Measurements from ENCODE around the gene ANKDD1A. TPM values are rescaled to one million over a fixed set of nuclear protein-coding genes. Genes with fewer than 3 reads are reported as not detected.

The ANKDD1A gene
- total RNA-seq, 2 donors from 2014 or later: 1.1 to 2.0 TPM

DNA sequence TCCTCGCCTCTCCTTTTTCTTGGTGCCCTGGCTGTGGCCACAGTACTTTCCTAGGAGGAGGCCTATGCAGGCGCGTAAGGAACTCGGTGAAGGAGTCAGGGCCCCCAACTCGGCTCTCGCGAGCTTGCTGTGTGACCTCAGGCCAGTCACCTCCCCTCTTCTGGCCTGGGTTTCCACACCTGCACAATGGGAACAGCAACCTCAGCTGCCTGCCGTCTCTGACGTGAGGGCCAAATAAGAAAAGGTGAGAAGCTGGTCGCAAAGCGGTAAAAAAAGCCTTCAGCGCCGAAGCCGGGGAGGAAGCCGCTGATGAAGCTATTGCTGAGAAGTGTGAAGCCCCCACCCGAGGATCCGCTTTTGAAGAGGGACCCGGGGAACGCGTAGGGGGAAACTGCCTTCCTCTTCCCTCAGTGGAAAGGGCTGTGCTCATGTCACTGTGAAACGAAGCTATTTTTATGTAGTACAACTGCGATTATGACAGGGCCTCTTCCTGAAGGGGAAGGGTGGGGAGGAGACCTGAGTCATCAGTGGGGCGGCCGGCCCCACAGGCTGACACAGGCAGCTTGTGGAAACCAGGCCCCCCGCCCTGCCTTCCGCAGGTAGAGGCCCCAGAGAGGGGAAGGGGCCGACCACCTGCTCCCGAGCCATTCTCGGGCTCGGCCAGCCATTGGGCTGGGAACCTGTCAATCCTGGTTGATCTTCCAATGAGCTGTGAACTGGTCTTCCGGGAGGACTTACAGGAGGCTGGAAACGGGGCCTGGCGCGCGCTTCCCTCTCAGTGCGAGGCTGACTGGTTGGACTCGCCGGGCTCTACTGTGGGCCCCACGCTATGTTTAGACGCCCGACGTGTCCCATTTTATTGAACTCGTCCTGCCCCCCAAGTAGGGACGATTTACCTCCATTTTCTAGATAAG is 18.0 kb upstream of the ANKDD1A start:
- intact Hi-C loops (cut with DNase I, micrococcal nuclease): no loop called here
- DNase-seq: peak; percentile 85 to 92
- peak; percentile 69 for ATAC-seq

DNA sequence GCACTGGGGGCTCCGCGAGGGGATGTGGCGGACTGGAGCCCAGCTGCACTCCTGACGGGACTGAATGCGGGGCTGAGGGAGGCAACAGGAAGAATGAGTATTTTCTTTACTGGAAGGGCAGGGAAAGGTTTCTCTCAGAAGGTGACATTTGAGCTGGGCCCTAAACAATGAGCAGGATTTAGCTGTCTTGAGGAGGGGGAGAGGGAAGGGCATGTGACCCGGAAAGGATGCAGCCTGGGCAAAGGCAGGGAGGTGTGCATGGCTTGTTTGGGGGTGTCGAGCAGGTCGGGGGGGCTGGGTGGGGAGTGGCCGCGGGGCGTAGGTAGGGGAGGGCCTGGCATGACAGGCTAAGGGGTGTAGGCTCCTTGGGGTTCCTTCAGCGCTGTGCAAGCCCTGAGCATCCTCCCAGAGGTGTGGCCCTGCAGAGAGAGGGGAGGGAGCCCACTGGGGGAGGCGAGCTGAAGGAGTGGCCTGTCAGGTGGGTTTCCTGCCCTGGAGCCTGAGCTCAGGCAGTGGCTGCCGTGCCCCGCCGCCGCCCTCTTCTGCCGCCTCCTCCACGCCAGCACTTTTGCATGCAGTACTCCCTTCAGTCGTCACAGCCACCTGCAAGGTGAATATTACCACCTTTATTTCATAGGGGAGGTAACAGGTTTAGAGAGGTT is 17.2 kb upstream of the ANKDD1A start:
- intact Hi-C loops (cut with DNase I, micrococcal nuclease): loop anchor here in 1 of 2 donors (5.0 kb wide), 1 partner anchor 162 kb away; no protein-coding TSS in a partner anchor
- ATAC-seq (peak; percentile 50), DNase-seq (peak; percentile 67 to 72)

DNA sequence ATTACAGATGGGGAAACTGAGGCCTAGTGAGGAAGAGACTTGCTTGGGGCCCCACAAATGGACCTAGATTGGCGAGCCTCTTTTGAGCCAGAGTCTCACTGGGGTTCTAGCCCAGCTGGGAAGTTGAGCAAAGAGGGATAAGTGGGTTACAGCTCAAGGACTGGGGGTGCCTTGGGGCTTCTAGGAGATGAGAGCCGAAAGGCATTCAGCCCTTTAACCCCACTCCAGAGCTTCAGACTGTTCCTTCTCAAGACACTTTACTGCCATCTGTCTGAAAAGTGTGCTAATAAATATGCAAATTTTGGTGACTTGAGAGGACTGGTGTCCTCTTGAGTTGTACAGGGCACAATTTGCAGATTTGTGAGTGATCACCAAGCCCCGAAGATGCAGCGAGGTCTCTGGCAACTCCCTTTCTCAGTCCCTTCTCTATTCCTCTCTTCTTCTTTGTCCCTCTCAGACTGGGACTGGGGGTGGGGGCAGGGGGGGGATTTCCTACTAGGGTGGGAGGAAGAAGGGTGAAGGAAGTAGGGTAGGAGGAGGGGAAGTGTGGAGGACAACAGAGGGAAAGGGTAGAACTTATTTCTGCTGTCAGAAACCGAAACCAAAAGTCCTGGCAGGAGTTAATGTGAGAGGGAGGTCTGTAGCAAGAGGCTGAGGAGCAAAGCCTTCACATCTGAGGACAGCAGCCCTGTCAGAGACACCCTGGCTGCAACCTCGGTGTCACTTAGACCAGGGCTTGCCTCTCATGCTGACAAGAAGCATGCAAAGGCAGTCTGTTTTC is 16.2 kb upstream of the ANKDD1A start:
- ATAC-seq: peak; percentile 35
- intact Hi-C loops (cut with DNase I, micrococcal nuclease): loop anchor here in 1 of 2 donors (5.0 kb wide), 1 partner anchor 163 kb away; no protein-coding TSS in a partner anchor
- no peak for DNase-seq

DNA sequence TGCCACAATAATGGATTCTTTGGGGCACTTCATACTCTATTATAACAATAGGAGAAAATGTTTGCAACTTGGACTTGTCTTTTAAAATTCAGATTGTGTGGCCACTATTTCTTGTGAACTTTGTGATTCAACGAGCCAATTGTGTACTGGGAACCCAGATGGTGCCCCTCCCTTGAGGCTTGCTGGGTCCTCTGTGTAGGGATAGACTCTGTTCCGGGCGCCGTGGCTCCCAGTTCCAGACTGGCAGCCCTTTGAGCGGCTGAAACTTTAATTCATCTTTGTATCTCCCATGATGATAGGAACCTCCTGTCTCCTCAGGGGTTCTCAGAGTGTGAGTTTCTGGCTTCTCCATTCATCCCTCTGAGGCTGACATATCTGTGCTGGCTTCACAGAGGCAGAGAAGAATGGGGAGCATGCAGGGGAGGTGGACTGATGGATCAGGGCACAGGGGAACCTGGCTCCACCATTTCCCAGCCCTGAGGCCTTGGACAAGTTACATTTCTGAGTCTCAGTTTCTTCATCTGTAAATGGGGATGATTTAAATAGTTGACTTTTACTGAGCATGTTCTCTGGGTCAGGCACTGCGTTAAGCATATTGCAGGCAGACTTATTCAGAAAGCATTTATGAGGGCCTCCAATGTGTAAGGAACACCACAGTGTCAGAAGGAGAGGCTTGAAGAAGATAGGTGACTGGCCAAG is 15.2 kb upstream of the ANKDD1A start:
- intact Hi-C loops (cut with DNase I, micrococcal nuclease): loop anchor here in 1 of 2 donors (5.0 kb wide), 1 partner anchor 164 kb away; no protein-coding TSS in a partner anchor
- ATAC-seq (no peak), DNase-seq (no peak)

DNA sequence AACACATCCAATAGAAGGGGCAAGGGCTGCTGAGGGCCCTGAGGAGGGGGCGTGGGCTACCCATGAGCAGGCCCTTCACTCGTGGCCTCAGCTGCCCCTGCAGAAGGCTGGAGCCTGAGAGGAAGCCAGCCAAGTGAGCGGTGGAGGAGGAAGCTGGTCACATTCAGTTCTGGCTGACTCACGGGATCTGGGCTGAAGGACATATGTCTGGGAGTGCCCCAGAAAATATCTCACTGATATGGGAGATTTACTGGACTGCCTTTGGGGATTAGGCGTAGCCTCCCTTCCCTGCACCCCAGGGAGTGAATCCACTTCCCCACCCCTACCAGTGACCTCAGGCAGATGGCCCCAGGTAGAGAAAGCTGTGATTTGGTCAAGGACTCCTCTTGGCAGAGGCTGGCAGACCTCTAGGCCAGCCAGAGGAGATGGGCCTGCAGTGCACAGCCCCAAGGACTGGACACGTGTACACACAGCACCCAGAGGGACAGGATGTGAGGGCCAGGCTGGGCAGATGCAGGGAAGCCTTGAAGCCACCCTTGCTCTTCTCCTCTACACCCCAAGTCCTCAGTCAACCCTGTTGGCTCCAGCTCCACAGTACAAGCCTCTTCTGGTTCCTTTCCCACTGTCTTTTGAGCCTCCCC is 14.2 kb upstream of the ANKDD1A start:
- DNase-seq (peak; percentile 30 to 54), ATAC-seq (peak; percentile 15)

DNA sequence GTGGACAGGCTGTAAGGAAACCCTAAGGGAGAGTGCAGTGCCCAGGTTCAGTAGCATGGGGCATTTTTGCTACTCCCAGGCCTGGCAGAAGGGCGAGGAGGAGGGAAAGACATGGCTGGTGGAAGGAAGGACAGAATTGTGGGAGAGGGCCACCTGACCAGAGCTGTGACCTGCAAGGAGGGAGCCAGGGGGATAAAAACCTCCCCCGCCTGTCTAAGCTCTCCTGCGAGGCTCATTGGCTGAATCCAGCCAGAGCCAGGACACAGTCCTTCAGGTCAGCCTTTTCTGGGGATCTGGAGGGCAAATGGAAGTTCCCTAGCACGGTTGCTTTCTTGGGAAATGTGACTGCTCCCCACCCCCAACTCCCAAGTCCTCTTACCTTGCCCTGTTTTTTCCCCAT is 13.3 kb upstream of the ANKDD1A start:
- no peak for ATAC-seq
- intact Hi-C loops (cut with DNase I, micrococcal nuclease): loop anchor here in 1 of 2 donors (5.0 kb wide), 1 partner anchor 166 kb away; no protein-coding TSS in a partner anchor
- DNase-seq: no peak

More for the DNA sequence above, 14.2 kb upstream of the ANKDD1A start:
- intact Hi-C loops (cut with DNase I, micrococcal nuclease): loop anchor here in 1 of 2 donors (5.0 kb wide), 1 partner anchor 165 kb away; no protein-coding TSS in a partner anchor

DNA sequence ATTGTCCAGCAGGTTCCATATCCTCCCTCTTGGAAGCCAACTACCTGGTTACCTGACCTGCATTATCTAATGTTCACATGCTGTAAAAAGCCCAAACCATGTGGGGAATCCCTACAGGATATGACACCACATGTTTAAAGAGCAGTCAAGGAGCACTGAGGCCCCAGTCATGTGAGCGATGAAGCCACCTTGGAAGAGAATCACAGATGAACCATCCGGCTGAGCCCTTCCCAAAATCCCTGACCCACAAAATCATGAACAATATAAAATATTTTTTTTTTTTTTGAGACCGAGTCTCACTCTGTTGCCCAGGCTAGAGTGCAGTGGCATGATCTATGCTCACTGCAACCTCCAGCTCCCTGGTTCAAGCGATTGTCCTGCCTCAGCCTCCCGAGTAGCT is 10.6 kb upstream of the ANKDD1A start:
- ATAC-seq: no peak
- intact Hi-C loops (cut with DNase I, micrococcal nuclease): loop anchor here in 1 of 2 donors (10.0 kb wide), 1 partner anchor 166 kb away; no protein-coding TSS in a partner anchor
- no peak for DNase-seq

DNA sequence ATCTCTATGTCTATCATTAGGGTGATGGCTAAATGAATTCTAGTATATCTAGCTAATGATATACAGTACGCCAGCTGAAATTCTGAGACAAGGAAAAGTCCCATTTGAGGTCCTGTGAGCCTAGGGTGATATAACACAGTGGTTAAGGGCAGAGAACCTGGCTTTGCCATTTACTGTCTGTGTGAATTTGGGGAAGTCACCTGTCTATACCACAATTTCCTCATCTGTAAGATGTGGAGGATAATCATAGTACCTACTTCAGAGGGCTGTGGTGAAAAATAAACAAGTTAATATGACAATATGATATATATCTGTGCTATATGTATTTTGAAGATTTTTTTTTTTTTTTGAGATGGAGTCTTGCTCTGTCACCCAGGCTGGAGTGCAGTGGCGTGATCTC is 9.8 kb upstream of the ANKDD1A start:
- intact Hi-C loops (cut with DNase I, micrococcal nuclease): loop anchor here in 1 of 2 donors (10.0 kb wide), 1 partner anchor 167 kb away; no protein-coding TSS in a partner anchor
- DNase-seq (no peak), ATAC-seq (no peak)

DNA sequence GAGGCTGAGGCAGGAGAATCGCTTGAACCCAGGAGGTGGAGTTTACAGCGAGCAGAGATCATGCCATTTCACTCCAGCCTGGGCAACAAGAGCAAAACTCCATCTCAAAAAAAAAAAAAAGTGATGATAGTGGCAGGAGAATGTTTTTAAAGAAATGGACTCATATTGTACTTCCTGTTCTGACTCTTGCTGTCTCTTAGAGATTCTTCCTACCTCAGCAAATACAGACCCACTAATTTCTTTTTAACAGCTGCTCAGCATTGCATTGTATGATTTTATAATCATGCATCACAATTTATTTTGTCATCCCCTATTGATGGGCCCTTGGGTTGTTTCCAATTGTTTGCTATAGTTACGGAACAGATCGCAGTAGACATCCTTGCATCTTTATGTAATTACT is 8.8 kb upstream of the ANKDD1A start:
- ATAC-seq (no peak), DNase-seq (no peak)
- intact Hi-C loops (cut with DNase I, micrococcal nuclease): loop anchor here in 1 of 2 donors (10.0 kb wide), 1 partner anchor 168 kb away; no protein-coding TSS in a partner anchor

DNA sequence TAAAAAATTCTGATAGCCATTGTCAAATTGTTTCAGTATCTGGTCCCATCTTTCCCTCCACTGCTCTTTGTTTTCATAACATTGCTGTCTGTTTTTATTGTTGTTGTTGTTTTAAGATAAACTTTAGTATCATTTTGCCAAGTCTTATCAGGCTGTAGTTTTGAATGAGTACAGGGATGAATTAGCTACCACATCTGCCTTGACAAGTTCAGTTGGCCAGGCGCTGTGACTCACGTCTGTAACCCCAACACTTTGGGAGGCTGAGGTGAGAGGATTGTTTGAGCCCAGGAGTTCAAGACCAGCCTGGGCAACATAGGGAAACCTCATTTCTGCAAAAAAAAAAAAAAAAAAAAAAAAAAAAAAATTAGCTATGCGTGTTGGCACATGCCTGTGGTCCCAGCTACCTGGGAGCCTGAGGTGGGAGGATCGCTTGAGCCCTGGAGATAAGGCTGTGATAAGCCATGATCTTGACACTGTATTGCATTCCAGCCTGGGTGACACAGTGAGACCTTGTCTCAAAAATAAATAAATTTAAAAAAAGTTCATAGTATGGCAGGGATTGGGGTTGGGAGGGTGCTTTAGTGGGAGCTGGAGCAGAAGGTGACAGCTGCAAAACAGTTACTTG is 8.3 kb upstream of the ANKDD1A start:
- ATAC-seq (no peak), DNase-seq (no peak)
- intact Hi-C loops (cut with DNase I, micrococcal nuclease): loop anchor here in 1 of 2 donors (10.0 kb wide), 1 partner anchor 169 kb away; no protein-coding TSS in a partner anchor

DNA sequence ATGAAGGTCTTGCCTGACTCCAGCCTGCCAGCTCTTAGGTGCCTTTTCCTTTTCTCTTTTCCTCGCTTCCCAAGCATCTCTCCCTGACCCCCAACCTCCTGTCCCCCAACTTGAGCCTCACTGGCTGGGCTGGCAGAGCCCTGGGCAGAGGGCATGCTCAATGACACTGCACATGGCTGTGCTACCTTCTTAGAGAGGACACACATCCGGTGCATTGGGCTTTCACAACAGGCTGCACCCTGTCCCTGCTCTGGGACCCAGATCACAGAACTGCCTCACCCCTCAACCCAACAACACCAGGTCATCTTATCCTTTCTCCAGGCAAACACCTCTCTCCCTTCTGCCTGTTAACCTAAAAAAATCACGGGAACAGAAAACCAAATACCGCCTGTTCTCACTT is 7.5 kb upstream of the ANKDD1A start:
- intact Hi-C loops (cut with DNase I, micrococcal nuclease): loop anchor here in 1 of 2 donors (10.0 kb wide), 1 partner anchor 169 kb away; no protein-coding TSS in a partner anchor
- DNase-seq (no peak), ATAC-seq (no peak)

DNA sequence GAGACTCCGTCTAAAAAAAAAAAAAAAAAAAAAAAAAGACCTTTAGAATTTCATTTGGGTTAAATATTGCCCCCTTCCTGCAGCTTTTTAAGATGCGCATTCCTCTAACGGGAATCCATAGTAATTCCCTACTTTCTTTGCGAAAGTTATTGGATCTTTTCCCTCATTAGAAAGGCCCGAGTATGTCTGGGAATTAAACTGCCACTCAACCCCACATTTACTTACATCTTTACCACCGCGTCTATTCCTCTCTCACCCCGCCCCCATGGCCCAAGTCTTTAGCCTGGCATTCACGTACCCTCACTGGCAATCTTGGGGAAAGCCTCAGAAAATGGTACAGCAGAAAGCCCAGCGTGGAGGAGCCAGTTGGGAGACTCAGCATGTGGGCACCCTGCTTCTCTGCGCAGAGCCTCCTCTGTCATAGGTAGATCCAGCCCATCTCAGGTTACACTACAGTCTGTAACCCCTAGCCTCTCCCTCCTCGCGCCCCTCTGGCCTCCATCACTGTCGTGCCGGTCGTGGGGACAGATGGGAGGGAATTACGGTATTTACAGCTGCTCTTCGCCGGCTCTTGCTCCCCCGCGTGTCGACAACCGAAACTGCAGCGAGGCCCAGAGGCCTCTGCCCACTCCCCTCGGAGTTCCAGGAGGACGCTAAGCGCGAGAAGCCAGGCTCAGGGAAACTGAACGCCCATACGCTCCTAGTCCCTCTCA is 6.4 kb upstream of the ANKDD1A start:
- DNase-seq: peak; percentile 61 to 83
- peak; percentile 81 for ATAC-seq
- intact Hi-C loops (cut with DNase I, micrococcal nuclease): loop anchor here in 1 of 2 donors (10.0 kb wide), 1 partner anchor 170 kb away; no protein-coding TSS in a partner anchor

DNA sequence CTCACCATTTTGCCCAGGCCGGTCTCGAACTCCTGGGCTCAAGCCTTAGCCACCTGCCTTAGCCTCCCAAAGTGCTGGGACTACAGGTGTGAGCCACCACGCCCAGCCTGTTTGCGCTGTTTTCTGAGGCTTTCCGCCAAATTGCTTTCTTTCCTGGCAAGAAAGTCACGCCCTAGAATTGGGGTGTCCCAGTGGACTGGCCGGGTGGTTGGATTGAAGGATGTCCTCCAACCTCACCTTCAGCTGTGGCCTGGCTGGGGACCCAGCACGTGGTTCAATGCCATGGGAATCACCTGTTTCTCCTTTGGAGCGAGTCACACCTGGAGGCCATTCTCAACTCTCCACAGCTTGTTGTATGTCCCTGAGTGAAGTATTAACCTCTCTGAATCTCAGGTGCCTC is 5.8 kb upstream of the ANKDD1A start:
- ATAC-seq: no peak
- DNase-seq: no peak
- intact Hi-C loops (cut with DNase I, micrococcal nuclease): loop anchor here in 1 of 2 donors (10.0 kb wide), 1 partner anchor 171 kb away; no protein-coding TSS in a partner anchor

DNA sequence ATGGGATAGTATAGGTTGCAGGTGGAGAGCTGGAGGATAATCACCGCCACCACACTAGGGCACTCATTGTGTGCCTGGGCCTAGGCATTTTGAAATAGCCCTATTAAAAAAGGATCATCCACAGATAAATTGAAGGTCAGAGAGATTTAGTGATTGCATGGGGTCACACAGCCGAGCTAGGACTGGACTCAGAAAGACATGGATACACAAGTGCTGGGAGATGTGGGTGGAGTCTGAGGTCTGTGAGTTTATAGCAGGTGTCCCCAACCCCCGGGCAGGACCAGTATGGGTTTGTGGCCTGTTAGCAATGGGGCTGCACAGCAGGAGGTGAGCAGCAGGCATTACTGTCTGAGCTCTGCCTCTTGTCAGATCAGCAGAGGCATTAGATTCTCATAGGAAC is 5.3 kb upstream of the ANKDD1A start:
- ATAC-seq: no peak
- intact Hi-C loops (cut with DNase I, micrococcal nuclease): loop anchor here in 1 of 2 donors (10.0 kb wide), 1 partner anchor 172 kb away; no protein-coding TSS in a partner anchor
- no peak for DNase-seq

DNA sequence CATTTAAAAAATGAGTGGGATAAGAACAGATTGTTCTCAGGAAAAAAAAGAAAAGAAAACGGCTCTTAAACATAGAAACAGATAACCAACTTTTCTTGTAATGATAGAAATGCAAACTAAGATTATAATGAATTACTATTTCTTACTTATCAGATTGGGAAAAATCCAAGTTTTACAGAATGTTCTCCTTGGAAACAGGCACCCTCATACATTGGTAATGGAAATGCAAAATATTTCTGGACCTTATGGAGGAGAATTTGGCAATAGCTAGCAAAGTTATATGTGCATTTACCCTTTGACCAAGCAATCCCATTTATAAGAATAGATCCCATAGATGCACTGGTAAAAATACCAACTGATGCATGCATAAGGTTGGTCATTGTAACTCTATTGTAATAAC is 3.7 kb upstream of the ANKDD1A start:
- no peak for DNase-seq
- intact Hi-C loops (cut with DNase I, micrococcal nuclease): loop anchor here in 1 of 2 donors (10.0 kb wide), 1 partner anchor 173 kb away; no protein-coding TSS in a partner anchor
- ATAC-seq: no peak

DNA sequence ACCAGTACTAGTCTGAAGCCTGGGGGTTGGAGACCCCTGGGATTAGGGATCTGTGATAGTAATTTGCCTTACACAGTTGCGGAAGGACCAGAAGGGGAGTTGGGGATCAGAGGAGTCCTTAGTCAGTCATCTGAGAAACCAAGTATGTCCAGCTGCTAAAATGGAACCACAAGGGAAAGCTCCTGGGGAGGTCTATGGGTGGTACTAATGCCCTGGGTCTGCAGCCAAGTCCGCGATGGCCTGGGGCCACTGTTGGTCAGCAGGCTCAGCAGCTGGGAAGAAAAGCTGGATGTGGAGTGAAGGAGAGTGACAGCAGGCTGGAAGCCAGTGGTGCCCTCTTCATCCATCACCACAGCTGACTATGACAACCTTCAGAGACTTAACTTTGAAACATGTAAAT is 2.2 kb upstream of the ANKDD1A start:
- DNase-seq (no peak), ATAC-seq (no peak)
- intact Hi-C loops (cut with DNase I, micrococcal nuclease): loop anchor here in 1 of 2 donors (10.0 kb wide), 1 partner anchor 175 kb away; no protein-coding TSS in a partner anchor
